Large intestine (tissue), 3 donors: ENCODE measurements around the gene ANKRD39. TPM values are rescaled to one million over a fixed set of nuclear protein-coding genes. Genes with fewer than 3 reads are reported as not detected.

Experiments used
- DNase-seq, 2 donors: peaks; one replicate each; pipeline versions ENCODE4 v3.0.0 to v3.0.0-alpha.2; 2013
- H3K27ac ChIP-seq: one replicate; pipeline ENCODE4 v1.5.1; 2013; ENCODE audit warnings: low read length
- H3K27me3 ChIP-seq: 2 replicates; pipeline ENCODE4 v1.6.1; 2013; ENCODE audit warnings: low read length; ENCODE audit not compliant: control insufficient read depth, insufficient read depth
- H3K36me3 ChIP-seq: 2 replicates; pipeline ENCODE4 v1.6.1; 2013; ENCODE audit warnings: low read length; ENCODE audit not compliant: control insufficient read depth, insufficient read depth
- H3K4me1 ChIP-seq: one replicate; pipeline ENCODE4 v1.6.1; 2013; ENCODE audit warnings: low read length; ENCODE audit not compliant: control insufficient read depth, insufficient read depth
- H3K4me3 ChIP-seq: one replicate; pipeline ENCODE4 v1.5.1; 2013; ENCODE audit warnings: low read length
- H3K9me3 ChIP-seq: one replicate; pipeline ENCODE4 v1.6.1; 2013; ENCODE audit warnings: mild to moderate bottlenecking, low read depth, low read length, moderate library complexity; ENCODE audit not compliant: control insufficient read depth
- WGBS: methylation state at CpG from one replicate; pipeline ENCODE4 v1.1.5; 2013; ENCODE audit warnings: low lambda C conversion rate; ENCODE audit not compliant: insufficient coverage; 5-methylcytosine and 5-hydroxymethylcytosine counted together
- polyA plus RNA-seq: library from polyadenylated mRNA; unstranded; fragments of 120-200 nt; gene quantifications from one replicate; pipeline ENCODE4 v1.2.1, GENCODE V29; 2013

Gene ANKRD39
- polyA plus RNA-seq, 1 donor = 9.6 TPM

DNA sequence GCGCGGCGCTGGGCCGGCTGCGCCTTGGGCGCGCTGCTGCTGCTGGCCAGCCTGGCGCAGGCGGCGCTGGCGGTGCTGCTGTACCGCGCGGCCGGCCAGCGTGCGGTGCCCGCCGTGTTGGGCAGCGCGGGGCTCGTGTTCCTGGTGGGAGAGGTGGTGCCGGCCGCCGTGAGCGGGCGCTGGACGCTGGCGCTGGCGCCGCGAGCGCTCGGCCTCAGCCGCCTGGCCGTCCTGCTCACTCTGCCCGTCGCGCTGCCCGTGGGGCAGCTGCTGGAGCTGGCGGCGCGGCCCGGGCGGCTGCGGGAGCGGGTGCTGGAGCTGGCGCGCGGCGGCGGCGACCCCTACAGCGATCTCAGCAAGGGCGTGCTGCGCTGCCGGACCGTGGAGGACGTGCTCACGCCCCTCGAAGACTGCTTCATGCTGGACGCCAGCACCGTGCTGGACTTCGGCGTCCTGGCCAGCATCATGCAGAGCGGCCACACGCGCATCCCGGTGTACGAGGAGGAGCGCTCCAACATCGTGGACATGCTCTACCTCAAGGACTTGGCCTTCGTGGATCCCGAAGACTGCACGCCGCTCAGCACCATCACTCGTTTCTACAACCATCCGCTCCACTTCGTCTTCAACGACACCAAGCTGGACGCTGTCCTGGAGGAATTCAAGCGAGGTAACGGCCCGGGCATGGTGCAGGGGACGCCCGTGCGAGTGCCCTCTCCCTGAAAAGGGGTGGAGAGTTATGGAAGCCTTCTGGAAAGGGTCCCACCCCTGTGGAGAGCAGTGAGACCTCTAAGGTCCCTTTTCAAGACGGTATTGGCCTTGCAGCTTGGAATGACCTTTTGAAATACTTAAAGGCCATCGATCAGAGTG, 40.7 kb downstream of the ANKRD39 start:
- Histone ChIP-seq H3K27ac (no peak overlapping the region), H3K9me3 (no peaks in the 10 kb centered on the region), H3K36me3 (peaks cover 10% of the 10 kb centered on the region), H3K27me3 (no peaks in the 10 kb centered on the region), H3K4me3 (peak overlapping the region; percentile 56), H3K4me1 (peaks cover 59% of the 10 kb centered on the region)
- peak in 1 of 2 donors; percentile 38 for DNase-seq
- WGBS = no CpG with 5 or more reads among the region's 89 CpGs

DNA sequence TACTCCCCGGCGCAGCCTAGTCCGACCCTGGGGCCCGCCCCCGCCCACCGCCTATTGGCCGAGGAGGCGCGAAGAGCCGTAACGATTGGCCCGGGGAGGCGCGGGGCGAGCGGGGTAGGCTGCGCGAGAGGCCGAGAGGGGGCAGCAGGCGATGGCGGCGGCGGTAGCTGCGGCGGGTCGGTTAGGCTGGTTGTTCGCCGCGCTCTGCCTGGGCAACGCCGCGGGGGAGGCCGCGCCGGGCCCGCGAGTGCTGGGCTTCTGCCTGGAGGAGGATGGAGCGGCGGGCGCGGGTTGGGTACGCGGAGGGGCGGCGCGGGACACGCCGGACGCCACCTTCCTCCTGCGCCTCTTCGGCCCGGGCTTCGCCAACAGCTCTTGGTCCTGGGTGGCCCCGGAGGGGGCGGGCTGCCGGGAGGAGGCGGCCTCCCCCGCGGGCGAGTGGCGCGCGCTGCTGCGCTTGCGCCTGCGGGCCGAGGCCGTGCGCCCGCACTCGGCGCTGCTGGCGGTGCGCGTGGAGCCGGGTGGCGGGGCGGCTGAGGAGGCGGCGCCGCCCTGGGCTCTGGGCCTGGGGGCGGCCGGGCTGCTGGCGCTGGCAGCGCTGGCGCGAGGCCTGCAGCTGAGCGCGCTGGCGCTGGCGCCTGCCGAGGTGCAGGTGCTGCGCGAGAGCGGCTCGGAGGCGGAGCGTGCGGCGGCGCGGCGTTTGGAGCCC, 41.5 kb downstream of the ANKRD39 start, which contains the start of gene CNNM3:
TSS of gene CNNM3 (plus strand) at position 142 of the 709 bp plus-strand sequence. CDS start at position 152, 10 bp downstream.
- WGBS = no CpG with 5 or more reads among the region's 103 CpGs
- H3K4me1 ChIP-seq = peaks cover 56% of the 10 kb centered on the region
- peak within 1 kb of the TSS; percentile 86 for H3K27ac ChIP-seq
- DNase-seq = peak; percentile 92 to 97
- H3K36me3 ChIP-seq = peaks cover 15% of the 10 kb centered on the region
- no peaks in the 10 kb centered on the region for H3K9me3 ChIP-seq
- peak within 1 kb of the TSS; percentile 77 for H3K4me3 ChIP-seq
- H3K27me3 ChIP-seq = no peaks in the 10 kb centered on the region

DNA sequence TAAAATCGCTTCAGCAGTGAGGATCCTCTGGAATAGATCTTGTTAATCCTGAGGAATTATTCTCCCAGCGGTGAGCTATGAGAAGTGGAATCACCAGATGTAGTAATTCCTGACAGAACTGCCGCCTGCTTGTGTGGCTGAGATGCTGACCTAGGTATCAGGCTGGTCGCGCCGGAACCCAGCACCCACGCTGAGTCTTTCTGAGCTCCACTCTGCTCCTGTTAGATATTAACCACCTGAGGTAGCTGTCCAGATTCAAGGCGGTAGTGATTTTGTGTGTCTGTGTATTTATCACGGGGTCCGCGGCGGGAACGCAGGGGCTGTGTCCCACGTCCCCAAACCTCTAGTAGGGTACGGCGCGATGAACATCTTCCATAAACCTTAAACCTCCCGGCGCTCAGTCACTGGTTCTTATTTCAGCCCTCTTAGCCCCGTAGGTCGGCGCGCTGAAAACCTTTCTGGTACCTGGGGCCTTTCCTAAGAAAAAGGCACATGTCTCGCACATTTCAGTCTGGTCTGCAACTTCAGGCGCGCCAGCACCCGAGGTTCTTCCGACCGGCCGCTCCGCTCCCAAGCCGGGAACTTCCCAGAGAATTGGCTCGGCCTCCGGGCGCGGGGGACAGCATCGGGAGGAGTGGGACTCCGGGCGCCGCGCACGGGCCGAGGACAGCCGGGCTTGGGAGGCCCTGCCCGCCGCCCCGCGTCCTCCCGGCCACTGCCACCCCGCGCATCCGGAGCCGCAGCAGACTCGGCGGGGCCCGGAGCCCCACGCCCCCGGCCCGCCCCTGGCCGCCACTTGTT, 42.3 kb downstream of the ANKRD39 start:
- H3K4me1 ChIP-seq = peaks cover 55% of the 10 kb centered on the region
- H3K4me3 ChIP-seq = peak overlapping the region; percentile 77
- H3K27ac ChIP-seq = peak overlapping the region; percentile 86
- WGBS = no CpG with 5 or more reads among the region's 60 CpGs
- H3K9me3 ChIP-seq = no peaks in the 10 kb centered on the region
- no peaks in the 10 kb centered on the region for H3K27me3 ChIP-seq
- H3K36me3 ChIP-seq = peaks cover 22% of the 10 kb centered on the region
- DNase-seq = peak; percentile 30 to 60

DNA sequence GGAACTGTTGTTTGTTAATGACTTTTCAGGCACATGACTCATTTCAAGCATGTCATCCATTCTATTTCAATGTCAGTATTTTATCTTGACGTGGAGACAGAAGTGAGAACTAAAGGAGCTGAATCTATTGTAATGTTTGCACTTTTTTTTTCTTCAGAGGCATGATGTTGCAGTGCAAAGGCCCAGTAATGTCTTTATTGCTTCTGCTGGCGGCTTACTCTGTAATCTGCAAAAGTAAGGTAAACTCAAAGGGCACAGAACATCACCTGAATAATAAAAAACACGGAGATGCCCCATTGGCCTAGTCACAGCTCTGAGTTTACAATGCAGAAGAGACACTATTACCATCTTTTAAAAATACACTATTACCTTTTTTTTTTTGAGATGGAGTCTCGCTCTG, 44.2 kb downstream of the ANKRD39 start:
- DNase-seq = peak; percentile 68 to 87
- H3K9me3 ChIP-seq = no peaks in the 10 kb centered on the region
- H3K4me3 ChIP-seq = no peak overlapping the region
- H3K36me3 ChIP-seq = peaks cover 34% of the 10 kb centered on the region
- WGBS = 60% methylated on average over 1 of the region's 4 CpGs
- H3K27ac ChIP-seq = peak overlapping the region; percentile 50
- peaks cover 39% of the 10 kb centered on the region for H3K4me1 ChIP-seq
- H3K27me3 ChIP-seq = no peaks in the 10 kb centered on the region

DNA sequence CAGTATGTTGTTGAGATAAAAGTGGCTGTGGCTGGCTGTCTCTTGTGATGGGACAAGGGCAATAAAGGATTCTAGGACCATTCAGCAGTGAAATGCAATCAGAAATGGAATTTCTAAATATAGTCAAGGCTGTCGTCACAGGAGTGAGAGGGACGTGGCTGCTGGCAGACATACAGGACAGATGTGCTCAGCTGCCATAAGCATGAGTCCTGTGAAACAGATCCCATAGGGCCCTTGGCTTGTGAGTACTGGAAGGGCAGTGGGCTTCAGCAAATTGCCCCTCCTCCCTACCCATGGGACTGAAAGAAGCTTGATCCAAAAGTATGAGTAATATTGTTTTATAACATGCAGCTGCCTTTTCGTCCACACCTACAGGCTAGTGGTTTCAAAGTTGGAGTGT, 45.9 kb downstream of the ANKRD39 start:
- Histone ChIP-seq H3K4me3 (no peak overlapping the region), H3K36me3 (peaks cover 36% of the 10 kb centered on the region), H3K4me1 (peaks cover 24% of the 10 kb centered on the region), H3K9me3 (no peaks in the 10 kb centered on the region), H3K27ac (no peak overlapping the region), H3K27me3 (no peaks in the 10 kb centered on the region)
- WGBS = no CpG with 5 or more reads among the region's 3 CpGs
- no peak for DNase-seq

DNA sequence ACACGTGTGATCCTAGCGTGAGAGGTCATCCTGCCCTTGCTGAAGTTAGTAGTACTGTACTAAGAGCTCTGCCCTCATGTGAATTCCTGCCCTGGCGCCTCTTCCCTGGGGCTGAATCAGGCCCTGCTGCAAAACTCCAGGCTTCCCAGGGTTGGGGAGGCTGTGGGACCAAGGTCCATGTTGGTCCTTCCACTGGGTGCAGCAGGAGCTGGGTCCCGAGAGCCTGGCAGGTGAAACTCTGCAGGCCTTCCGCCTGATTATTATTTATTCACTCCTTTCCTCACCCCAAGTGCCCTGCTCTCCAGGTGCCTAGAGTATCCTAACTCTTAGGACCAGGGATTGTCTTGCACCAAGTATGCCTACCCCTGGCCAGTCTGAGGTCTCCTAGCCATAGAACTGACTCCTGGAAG, 47.0 kb downstream of the ANKRD39 start:
- Histone ChIP-seq H3K9me3 (no peaks in the 10 kb centered on the region), H3K36me3 (peaks cover 36% of the 10 kb centered on the region), H3K27ac (no peak overlapping the region), H3K27me3 (no peaks in the 10 kb centered on the region), H3K4me1 (peaks cover 24% of the 10 kb centered on the region), H3K4me3 (no peak overlapping the region)
- DNase-seq = no peak
- WGBS = no CpG with 5 or more reads among the region's 5 CpGs

DNA sequence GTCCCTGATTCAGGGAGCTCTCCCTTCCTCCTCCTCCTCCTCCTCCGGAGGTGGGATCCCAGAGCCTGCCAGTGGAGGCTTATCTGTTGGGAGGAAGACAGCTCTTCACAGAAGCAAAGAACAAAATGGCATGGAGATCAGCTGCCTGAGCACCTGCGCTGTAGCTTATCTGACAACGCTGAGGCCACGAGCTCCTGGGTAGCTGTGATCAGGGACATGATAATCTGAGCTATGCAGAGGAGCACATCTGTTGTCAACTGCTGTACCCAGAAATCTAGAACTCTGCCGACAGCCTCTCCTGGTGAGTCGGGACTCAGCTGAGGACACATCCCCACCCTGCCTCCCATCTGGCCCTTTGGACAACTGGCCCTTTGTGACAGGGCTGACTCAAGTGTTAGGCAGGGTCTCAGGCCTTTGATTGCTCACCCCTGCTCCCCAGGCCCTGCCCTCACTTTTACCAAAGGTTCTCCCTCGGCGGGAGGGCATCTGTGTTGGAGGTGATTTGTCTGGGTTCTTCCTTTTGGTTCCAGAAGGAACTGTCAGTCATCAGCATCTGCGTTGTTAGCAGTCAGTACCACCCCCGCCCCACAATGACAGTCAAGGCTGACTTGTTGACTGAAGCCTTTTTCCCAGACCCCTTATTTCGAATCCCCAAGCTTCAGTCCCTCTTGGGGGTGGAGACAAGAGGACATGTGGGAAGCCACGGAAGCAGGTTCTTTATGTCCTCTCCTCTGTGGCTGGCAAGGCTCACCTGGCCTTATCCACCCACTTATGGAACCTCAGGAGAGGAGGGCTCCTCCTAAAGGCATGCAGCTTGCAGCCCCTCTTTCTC, 47.6 kb downstream of the ANKRD39 start:
- Histone ChIP-seq H3K36me3 (peaks cover 36% of the 10 kb centered on the region), H3K9me3 (no peaks in the 10 kb centered on the region), H3K27me3 (no peaks in the 10 kb centered on the region), H3K27ac (no peak overlapping the region), H3K4me1 (peaks cover 22% of the 10 kb centered on the region), H3K4me3 (no peak overlapping the region)
- DNase-seq = no peak
- WGBS = no CpG with 5 or more reads among the region's 12 CpGs

DNA sequence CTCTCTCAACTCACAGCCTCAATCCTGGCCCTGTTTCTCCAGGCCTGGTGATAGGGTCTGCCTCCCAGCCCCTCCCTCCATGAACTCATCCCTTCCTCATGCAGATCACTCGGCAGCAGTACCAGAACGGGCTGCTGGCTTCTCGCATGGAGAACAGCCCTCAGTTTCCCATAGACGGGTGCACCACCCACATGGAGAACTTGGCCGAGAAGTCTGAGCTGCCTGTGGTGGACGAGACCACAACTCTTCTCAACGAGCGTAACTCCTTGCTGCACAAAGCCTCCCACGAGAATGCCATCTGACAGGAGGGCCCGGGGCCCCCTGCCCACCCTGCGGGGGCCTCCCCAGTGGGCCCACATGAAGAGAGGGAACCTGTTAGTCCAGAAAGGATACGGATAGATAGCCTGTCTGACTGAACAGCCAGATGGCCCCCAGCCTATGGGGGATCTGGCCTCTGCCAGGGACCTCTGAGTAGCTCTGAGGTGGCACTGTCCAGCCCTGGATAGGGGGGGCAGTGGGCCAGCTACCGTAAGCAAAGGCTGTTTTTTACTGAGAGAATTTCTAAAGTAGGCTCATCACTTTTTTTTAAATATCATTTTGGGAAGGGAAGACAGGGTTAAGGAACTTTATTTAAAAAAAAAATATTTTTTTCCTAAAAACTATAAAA, 48.5 kb downstream of the ANKRD39 start:
- no peak overlapping the region for H3K27ac ChIP-seq
- peaks cover 18% of the 10 kb centered on the region for H3K4me1 ChIP-seq
- no peak overlapping the region for H3K4me3 ChIP-seq
- no peaks in the 10 kb centered on the region for H3K9me3 ChIP-seq
- no peak for DNase-seq
- no CpG with 5 or more reads among the region's 13 CpGs for WGBS
- H3K27me3 ChIP-seq = no peaks in the 10 kb centered on the region
- H3K36me3 ChIP-seq = peaks cover 36% of the 10 kb centered on the region

DNA sequence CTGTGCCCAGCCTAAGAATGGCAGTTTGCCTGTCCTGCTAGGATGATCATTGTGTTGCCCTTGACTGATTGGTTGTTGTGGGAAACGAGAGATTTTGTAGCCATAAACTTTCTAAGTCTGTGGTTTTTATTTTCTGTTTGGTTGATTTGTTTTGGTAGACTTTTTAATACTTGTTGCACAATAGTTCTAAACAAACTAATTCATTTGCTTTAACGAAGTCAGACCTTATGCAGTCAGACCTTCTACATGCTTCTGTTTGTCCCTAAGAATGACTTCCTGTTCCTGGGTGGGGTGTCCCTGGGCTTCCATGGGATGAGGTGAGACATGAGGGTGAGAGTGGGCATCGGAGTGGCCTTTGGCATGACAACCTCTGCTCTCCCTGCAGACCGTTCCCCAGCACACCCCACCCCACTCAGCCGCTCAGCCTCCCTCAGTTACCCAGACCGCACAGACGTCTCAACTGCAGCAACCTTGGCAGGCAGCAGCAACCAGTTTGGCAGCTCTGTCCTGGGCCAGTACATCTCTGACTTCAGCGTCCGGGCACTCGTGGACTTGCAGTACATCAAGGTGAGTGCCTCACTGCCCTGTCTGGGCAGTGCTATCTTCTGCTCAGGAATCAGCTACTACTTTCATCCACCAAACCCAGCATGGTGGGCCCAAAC, 49.5 kb downstream of the ANKRD39 start:
- Histone ChIP-seq H3K27ac (no peak overlapping the region), H3K9me3 (no peaks in the 10 kb centered on the region), H3K27me3 (no peaks in the 10 kb centered on the region), H3K36me3 (peaks cover 40% of the 10 kb centered on the region), H3K4me1 (peaks cover 13% of the 10 kb centered on the region), H3K4me3 (no peak overlapping the region)
- DNase-seq = no peak
- WGBS = no CpG with 5 or more reads among the region's 10 CpGs
